Kidney epithelial cell (primary cell): Measurements from ENCODE around the gene ACOT9. TPM values are rescaled to one million over a fixed set of nuclear protein-coding genes. Genes with fewer than 3 reads are reported as not detected.

Experiments
- DNase-seq: peaks from one replicate; pipeline ENCODE4 v3.0.0-alpha.2; 2010; ENCODE audit warnings: low read depth
- H3K27me3 ChIP-seq: 2 replicates; pipeline ENCODE4 v1.6.0; 2011; ENCODE audit warnings: low read length; ENCODE audit not compliant: control insufficient read depth, insufficient read depth
- H3K36me3 ChIP-seq: 2 replicates; pipeline ENCODE4 v1.5.1; 2011; ENCODE audit warnings: low read length; ENCODE audit not compliant: control insufficient read depth, insufficient read depth
- H3K4me3 ChIP-seq: 2 replicates; pipeline ENCODE4 v1.5.1; 2011; ENCODE audit warnings: low read depth, mild to moderate bottlenecking, control low read depth, low read length
- CTCF ChIP-seq: IDR thresholded peaks from 2 replicates; pipeline ENCODE4 v1.5.1; 2011; ENCODE audit warnings: mild to moderate bottlenecking, moderate library complexity, low read length, control low read depth, inconsistent platforms; ENCODE audit not compliant: insufficient read depth, poor library complexity, severe bottlenecking
- total RNA-seq: library from RNA; depleted of rRNA; stranded (reverse); fragments of >200 nt; gene quantifications from 2 replicates; pipeline ENCODE4 v1.2.3, GENCODE V29; 2015

ACOT9 gene
- 48.8 and 55.5 TPM in 2 replicates for total RNA-seq

GRCh38 chrX:23742697-23743622 lies at the start of gene ACOT9:
Gene ACOT9, minus strand, starts transcription at chrX:23743276. Its CDS starts 132 bp downstream, at chrX:23743144.
- peak; percentile 86 for DNase-seq
- TF ChIP-seq CTCF: no peak
- Histone ChIP-seq H3K27me3 (no peaks in the 10 kb centered on the region), H3K4me3 (peak within 1 kb of the TSS; percentile 79), H3K36me3 (no peaks in the 10 kb centered on the region)

- no peak for TF ChIP-seq CTCF
- DNase-seq: no peak
- Histone ChIP-seq H3K36me3 (no peaks in the 10 kb centered on the region), H3K27me3 (no peaks in the 10 kb centered on the region), H3K4me3 (no peak overlapping the region)
These were observed 47.0 kb upstream of the ACOT9 start for GRCh38 chrX:23790155-23790497.

GRCh38 chrX:23789386-23790154 lies 46.5 kb upstream of the ACOT9 start:
- Histone ChIP-seq H3K27me3 (no peaks in the 10 kb centered on the region), H3K36me3 (no peaks in the 10 kb centered on the region), H3K4me3 (no peak overlapping the region)
- TF ChIP-seq CTCF: no peak
- no peak for DNase-seq

GRCh38 chrX:23788946-23789345 lies 45.9 kb upstream of the ACOT9 start:
- Histone ChIP-seq H3K27me3 (no peaks in the 10 kb centered on the region), H3K36me3 (no peaks in the 10 kb centered on the region), H3K4me3 (no peak overlapping the region)
- no peak for TF ChIP-seq CTCF
- no peak for DNase-seq

- no peaks in the 10 kb centered on the region for H3K27me3 ChIP-seq
- DNase-seq: no peak
- H3K4me3 ChIP-seq: no peak overlapping the region
- no peaks in the 10 kb centered on the region for H3K36me3 ChIP-seq
- TF ChIP-seq CTCF: no peak
These were observed 45.4 kb upstream of the ACOT9 start for GRCh38 chrX:23788521-23788920.
